Activated naive CD4-positive, alpha-beta T cell (primary cell): ENCODE data around the gene NBAS.
"Not testable (repeated sequence)": the region's sequence is repeated elsewhere in the genome, so short reads cannot be mapped to it uniquely, and the experiment has no call there.

ENCODE experiments used
- DNase-seq, 4 experiments: peaks; one replicate each; lab custom pipeline; 2025; lab: John Stamatoyannopoulos, UW

NBAS gene

DNA sequence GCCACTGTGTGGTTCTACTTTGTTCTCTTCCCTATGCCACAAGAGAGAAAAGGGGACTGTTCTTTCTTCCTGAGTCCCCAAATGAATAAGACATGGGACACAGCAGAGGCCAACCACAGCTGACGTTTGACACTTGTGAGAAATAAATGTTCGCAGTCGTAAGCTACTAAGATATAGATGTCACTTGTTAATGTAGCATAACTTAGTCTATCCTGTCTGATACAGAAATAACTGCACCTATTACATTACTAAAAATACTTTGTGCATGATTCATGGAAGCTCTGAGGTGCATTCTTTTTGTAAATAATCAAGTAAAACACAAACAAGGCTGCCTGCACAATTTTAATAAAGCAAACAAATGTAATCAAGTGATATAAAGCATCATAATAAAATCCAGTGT, 148.8 kb downstream of the NBAS start:
- no peak for DNase-seq

DNA sequence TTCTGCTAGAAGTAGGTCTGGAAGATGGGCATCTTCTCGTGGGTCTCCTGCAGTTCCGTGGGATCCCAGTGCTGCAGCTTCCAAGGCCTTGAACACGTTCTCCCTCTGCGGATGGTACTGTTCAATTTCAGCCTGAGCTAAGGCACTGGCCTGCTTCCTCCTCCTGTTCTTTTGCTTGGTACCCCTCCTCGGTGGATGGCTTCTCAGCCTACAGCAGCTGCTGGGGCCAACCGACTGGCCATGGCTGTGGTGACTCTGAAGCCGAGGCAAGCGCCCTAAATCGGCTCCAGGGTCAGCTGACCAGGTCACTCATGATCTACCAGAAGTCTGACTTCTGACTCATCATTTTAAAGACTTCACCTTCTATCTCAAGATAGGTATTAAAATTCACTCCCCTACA, 150.2 kb downstream of the NBAS start:
- no peak for DNase-seq

DNA sequence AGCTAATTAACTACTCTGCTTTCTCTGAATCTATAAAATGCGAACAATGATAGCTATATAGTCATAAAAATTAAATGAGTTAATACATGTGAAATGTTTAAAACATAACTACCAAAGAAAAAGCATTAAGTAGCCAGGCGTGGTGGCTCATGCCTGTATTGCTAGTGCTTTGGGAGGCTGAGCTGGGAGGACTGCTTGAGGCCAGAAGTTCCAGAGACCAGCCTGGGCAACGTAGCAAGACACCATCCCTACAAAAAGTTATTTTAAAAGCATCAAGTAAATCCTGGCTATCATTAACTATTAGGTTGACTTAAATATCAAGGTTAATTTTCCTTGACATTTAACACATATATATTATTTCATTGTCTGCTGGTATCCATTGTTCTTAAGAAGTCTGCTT, 152.4 kb downstream of the NBAS start:
- no peak for DNase-seq

DNA sequence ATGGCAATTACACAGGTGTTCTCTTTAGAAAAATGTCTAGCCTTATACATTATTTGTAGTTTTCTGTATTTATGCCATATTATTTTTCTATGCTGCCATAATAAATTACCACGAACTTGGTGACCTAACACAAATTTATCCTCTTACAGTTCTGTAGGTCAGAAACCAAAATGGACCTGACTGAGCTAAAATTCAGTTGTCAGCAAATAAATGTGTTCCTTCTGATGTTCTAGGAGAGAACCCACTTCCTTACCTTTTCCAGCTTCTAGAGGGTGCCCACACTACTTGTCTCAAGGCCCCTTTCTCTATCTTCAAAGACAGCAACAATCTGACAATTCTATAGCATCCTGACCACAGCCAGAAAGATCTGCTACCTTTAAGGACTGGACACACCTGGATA, 153.5 kb downstream of the NBAS start:
- DNase-seq, result no peak

DNA sequence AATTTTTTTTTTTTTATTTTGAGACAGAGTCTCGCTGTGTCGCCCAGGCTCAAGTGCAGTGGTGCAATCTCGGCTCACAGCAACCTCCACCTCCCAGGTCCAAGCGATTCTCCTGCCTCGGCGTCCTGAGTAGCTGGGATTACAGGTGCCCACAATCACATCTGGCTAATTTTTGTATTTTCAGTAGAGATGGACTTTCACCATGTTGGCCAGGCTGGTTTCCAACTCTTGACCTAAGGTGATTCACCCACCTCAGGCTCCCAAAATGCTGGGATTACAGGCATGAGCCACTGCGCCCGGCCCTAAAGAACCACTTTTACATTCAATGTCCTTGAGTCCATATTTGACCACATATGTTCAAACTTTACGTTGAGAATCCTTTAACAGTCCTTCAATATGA, 156.6 kb downstream of the NBAS start:
- DNase-seq, result not testable (repeated sequence)

DNA sequence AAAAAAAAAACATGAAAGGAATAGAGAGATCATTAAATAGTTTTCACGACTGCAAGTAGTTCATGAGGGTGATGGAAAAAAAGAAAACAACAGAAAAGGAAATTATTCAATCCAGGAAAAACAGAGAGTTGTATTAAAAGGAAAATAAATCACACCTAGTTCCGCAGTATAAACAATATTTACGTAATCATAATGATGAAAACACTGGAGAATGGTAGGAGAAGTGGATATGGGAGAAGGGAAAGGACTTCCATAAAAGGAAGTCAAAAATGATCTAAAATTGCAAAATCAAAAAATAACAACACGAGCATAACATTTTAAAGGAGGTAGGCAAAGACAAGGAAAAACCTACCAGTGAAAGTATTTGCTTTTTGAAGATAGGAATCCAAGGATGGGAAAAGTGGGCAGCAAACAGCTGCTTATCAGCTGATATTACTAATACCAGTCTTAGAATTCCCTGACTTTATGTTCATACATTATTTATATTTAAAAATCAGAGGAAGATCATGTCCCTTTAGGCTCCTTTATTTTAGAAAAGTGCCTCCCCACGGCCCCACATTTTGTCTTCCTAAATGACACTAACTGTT, 160.8 kb downstream of the NBAS start:
- no peak for DNase-seq

DNA sequence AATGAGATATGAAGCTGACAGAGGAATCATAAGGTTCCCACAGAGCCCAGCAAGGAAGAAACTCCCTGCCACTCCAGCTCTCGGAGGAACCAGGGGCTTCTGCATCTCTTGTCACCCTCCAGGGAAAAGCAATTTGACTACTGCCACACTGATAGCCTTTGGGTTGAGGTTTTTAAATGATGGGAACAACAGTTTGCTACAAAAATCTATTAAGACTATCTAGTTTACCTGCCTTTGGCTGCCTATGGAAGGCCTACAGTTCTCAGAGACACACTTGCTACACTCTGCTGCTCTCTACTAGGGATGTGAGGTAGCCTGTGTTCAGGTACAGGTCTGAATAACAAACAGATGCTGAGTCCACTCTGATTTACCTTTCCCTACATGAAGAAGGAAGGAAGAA, 161.9 kb downstream of the NBAS start:
- DNase-seq, result no peak

DNA sequence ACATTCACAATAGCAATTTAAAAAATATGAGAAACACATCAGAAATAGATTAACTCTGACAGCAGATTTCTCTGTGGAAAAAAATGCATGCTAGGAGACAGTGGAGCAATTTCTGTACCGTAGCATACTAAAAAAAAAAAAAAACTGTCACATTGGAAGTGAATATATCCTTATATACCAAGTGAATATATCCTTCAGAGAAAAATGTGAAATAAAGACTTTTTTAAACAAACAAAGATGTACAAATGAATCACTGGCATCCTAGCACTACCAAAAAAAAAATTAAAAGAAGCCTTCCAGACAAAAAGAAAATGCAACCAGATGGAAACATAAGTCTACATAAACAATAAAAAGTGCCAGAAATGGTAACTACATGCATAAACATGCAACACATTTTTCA, 169.4 kb downstream of the NBAS start:
- no peak for DNase-seq

DNA sequence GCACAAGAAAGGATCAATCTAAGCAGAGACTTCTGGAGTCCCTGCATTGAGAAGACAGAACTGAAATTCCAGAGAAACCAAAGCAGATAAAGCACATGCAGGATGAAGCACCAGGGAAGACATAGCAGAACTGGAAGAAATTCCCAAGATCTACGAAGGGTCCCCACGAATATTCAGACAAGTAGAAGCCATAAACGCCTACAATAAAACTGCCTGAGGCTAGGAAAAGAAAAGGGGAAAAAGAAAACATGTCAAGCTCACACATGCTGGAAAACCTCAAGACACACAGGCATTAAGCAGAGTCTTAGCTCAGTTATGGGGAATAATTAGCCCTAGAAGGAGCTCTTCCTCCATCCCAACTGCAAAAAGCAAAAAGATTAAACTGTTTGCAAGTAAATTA, 171.2 kb downstream of the NBAS start:
- DNase-seq, result no peak

DNA sequence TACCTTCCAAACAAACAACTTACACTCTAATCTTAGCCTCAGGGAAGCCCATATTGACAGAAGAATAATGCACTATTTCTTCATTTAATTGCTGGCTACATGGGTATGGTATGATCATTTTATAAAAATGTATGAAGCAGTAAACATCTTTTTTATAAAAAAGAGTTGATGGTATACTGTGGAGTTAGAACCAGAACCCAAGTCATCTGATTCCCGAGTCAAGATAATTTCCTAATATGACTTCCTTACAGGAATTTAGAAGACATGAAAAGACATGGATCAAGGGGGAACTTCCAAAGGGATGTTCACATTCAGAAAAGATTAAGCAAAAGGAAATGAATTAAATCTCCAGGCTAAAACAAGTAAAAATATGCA, 171.8 kb downstream of the NBAS start:
- no peak for DNase-seq

DNA sequence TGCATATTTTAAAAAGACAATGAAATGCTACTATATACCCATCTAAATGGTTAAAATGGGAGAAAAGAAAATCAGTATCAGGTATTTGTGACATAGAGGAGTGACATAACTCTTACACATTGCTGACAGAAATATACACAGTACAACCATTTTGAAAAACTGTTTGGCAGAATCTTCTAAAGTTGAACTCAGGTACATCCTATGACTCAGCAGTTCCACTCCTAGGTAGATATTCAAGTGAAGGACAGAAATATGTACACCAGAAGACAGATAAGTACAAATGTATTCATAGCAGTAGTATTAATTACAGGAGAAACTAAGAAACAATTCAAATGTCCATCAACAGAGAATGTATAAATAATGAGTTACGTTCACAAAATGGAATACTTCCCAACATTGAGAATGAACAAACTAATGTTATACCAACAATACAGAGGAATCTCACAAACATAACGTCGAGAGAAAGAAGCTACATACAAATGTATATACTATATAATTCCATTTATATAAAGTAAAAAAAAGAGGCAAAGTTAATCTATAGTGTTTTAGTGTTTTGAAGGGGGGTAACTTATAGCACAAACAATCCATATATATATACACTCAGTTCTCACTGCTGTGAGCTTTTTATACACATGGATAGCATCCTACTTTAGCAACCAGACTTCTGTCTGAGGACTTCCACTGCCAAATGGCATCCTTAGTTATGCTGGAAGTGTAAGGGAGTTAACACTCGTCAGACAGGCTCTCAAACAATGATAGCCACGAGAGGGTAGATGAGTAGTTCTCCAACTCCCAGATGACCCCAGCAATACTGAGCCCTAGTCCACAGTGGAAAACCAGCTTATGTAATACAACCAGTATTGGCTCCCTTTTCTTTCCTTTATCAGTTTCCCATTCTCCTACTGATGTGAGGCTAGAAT, 172.5 kb downstream of the NBAS start:
- DNase-seq, result no peak

DNA sequence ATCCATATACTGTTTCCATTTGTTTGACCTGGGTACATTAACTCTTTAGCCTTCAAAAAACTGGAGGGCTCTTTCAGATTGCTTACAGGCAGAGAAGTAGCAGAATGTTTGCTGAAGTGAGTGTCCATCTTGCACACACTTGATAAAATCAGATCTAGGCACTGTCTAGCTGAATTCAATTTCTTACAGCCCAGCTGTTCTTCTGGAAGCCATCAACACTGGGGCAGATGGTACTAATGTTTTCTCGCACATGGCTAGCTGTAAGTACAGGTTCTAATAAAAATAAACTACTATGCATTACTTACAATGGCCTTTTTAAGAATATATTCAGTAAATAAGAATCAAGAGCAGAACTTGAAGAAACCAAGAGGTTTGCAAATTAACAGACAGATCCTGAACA, 175.9 kb downstream of the NBAS start:
- no peak for DNase-seq

DNA sequence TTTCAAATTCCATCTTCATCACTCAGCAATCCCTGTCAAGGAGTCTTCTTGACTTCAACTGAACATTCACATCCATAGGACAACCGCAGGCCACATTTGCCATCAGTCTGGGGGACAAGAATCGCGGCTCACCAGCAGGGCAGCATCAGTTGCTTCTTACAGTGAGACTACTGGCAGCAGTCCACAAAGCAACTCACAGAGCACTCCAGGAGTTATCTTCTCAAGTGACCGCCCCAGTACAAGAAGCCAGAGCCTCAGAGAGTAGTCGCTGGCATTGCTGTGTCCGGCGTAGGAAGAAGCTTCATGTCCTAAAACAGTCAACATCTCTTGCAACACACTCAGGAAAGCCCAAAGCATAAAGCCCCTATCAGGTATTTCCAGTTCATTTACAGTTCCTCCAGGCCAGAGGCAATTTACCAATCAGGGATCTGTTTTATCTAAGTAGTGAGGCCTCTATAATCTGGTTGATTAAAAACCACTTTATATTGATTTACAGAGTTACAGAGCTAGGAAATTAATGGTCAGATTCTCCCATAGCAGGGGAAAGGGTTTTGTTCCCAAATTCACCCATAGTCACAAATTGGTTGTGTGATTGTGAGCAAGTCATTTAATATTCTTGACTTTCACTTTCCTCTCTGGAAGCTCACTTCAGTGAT, 177.3 kb downstream of the NBAS start:
- no peak for DNase-seq

DNA sequence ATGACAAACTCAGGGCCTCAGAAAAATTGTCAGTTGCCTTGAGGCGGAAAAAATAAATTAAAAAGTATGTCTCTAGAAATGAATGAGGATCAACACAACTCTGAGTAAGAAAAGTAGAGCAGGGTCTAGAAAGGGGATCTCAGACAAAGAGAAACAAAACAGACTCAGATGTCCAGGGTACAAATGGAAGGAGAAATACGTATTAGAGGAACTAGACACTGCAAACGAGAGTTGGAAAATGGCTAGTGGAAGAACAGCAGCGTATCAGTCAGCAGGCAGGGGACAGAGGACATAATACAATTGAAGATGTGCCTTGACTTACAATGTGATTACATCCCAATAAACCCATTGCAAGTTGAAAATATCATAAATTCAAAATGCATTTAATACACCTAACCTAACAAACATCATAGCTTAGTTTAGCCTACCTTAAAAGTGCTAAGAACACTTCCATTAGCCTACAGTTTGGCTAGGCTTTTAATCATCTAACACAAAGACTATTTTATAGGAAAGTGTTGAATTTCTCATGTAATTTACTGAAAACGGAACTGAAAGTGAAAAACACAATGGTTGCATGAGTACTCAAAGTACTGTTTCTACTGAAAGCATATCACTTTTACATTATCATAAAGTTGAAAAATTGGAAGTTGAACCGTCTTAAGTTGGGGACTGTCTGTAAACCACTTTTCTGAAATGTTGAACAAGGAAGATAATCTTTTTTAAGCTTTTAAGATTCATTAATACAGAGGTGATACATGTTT, 182.8 kb downstream of the NBAS start:
- no peak for DNase-seq

DNA sequence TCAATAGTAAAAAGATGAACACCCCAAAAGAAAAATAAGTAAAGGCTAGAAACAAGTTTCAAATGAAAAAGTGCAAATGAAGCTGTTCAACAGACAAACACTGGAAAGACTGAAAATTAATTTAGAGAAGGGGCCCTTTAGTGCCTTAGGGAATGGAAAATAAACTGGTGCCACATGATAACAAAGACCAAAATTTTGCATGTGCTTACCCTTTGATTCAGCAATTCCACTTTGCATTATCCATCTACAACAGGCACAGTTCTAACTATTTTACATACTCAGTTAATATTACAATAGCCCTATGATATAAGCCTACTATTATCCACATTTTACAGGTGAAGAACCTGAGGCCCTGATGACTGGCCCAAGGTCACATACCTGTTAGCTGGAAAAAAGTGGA, 183.9 kb downstream of the NBAS start:
- no peak for DNase-seq

DNA sequence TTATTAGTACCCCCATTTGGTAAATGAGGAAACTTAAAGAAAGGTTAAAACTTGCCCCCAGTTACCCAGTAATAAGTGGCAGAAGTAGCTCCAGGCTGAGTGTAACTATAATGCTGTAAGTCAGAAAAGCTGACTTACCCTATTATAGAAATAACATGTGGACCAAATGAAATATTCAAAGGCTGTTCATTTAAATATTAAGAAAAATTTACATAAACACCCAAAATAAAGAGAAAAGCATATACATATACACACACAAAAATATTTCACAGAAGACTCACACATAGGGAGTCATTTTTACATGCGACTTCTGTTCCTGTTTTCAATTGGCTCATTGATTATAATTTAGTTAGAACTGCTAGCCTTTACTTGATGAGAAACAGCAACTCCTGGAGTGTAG, 189.1 kb downstream of the NBAS start:
- DNase-seq, result no peak

DNA sequence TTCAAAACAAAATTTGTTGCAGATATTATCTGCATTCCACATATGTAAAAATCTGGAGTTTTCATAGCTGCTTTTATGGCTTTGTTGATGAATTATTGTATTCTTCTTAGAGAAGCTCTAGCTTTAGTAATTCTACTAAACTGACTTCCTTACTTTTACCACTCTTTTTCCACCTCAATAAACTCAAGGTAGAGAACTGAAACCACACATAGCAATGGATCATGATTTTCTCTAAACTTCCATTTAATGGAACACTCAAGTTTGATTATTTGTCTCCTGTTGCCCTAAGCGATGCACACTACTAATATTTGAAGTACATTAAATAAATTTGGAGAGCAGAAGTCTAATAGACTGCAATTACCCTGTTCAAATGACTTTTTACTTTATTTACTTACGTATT, 192.0 kb downstream of the NBAS start:
- no peak for DNase-seq

DNA sequence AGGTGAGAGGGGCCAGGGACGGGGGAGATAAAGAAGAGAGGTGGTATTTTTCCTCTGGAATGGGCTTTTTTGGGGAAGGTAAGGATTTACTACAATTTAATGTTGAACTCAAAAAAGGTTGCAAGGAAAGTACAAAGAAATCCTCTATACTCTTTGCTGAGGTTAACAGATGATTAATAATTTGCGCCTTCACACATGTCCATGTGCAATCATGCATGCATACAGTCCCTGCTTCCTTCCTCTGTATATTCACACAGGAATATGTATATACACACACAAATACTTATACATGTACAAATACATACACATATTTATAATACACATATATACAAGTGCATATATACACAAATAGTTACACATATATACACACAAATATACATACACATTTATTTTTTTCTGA, 193.4 kb downstream of the NBAS start:
- DNase-seq, result no peak

DNA sequence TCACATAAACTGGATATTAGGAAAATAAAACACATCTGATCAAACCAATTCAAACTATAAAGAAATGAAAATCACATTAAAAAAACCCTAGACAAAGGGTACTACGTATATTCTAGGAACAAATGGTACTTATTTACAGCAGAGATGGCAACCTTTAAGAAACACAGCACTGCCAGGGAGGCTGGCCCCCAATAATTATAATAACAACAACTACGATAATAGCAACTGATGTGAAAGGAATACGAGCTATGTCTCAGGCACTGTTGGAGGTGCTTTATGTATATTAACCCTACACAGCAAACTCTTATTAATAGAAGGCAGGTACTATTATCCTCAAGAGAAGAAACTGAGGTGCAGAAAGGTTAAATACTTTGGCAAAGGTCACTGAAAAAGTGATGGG, 193.9 kb downstream of the NBAS start:
- DNase-seq, result no peak

DNA sequence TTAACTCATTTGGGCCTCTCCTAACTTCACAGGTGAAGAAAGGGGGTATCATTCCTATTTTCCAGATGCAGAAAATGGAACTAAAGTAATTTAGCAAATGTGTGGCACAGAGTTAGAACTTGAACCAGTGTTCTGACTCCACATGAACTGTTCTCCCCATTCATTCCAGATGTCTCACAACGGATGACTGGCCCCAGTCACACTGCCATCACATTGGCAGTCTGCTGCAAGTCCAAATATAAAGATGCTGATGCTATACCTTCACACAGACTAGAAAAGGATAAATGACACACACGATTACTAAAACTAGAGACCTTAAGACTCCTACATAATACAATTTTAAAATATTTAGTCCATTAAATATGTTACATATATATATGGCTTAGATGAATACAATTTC, 195.7 kb downstream of the NBAS start:
- no peak for DNase-seq

DNA sequence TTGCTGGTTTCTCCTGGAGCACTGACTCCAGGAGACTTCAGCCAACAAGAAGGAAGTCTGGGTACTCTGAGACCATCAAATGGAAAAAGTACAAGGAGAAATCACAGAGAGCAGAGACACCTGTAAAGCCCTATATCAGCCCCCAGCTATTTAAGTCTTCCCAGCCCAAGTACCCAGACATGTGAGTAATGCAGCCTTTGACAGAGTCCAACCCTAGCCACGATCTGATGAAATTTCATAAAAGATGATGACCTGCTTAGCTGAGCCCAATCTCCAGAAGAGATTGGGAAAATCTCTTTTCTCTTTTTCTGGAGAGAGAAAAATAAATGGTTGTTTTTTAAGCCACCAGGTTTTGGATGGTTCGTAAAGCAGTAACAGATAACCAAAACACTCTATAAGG, 196.6 kb downstream of the NBAS start:
- DNase-seq, result no peak

DNA sequence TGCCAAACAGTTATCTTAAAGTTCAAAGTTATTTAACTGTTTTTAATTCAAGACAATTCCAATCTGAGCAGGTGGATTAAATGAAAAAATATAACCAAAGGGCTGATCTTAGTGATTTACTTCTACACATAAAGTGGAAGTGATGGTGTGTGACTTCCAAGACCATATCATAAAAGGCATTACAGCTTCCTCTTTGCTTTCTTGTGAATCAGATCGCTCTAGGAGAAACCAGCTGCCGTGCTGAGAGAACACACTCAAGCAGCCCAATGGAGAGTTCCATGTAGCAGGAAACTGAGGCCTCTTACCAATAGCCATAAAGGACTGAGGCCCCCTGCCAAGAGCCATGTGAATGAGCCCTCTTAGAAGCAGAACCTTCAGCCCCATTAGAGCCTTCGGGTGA, 197.4 kb downstream of the NBAS start:
- no peak for DNase-seq

DNA sequence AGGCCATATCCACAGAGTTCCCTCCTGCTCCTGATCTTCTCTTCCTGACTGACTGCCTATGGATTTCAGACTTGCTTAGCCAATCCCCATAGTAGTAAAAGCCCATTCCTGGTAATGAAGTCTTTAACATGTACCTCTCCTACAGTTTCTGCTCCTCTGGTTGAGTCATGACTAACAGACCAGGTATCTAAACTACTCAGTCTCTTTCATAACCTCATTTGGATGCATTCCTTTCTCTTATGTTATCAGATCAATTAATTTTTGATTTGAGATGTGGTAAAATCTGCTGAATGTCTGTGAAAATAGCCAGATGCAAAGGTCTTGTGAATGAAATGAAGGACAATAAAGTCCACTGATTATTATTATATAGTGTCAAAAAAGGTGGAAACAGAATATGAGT, 198.0 kb downstream of the NBAS start:
- no peak for DNase-seq
